Daoy (cell line): Measurements from ENCODE around the gene YWHAE. TPM values are rescaled to one million over a fixed set of nuclear protein-coding genes. Genes with fewer than 3 reads are reported as not detected.
A peak's percentile ranks its signal among the peaks of the same experiment; 100 is the strongest.
"Not testable (repeated sequence)": the region's sequence is repeated elsewhere in the genome, so short reads cannot be mapped to it uniquely, and the experiment has no call there.

Experiments
- DNase-seq: peaks from one replicate; pipeline ENCODE4 v3.0.0-alpha.2; 2015; ENCODE audit warnings: low read depth
- total RNA-seq: library from RNA; depleted of rRNA; stranded (reverse); fragments of >200 nt; shearing (Covaris generic); gene quantifications from 2 replicates; pipeline ENCODE4 v1.2.3, GENCODE V29; 2014

YWHAE gene
- total RNA-seq, 1 experiment from 2014 or later, result 772 TPM

GRCh38 chr17:1412185-1413110, 12.4 kb upstream of the YWHAE start:
- DNase-seq, result no peak

GRCh38 chr17:1402262-1402586, 2.2 kb upstream of the YWHAE start:
- DNase-seq, result no peak

DNA sequence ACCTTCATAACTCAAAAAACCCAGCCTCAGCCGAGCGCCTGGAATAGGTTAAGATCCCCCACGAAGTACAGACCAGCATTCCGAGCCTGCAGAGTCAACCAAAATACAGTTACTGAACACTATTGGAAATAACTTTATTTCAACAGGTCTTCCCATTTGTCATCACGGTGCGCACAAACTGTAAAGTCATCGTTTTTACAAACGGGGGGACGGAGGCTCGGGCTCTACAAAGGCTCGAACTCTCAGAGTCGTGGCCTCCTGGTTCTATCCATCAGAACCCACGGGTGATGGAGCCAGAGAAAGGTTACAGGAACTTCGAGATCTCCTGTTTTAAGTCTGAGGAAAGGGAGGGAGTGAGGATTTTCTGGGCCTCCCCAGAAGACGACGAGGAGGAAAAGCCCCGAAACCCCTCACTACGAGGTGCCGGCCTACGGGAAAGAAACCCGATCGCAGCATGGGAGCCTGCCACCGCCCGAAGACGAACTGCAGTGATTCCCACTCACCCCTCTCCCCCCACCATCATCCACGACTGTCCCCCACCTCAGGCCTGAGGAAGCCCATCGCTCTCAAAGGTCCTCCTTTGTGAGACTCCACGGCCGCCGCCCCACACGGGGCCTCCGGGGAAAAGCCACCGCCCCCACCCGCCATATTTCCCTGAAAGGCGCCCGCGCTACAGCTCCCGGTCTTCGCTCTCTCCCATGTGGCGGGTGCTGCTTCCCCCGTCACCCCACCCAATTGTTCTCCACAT, 917 bp downstream of the YWHAE start:
- DNase-seq, result peak; percentile 42

DNA sequence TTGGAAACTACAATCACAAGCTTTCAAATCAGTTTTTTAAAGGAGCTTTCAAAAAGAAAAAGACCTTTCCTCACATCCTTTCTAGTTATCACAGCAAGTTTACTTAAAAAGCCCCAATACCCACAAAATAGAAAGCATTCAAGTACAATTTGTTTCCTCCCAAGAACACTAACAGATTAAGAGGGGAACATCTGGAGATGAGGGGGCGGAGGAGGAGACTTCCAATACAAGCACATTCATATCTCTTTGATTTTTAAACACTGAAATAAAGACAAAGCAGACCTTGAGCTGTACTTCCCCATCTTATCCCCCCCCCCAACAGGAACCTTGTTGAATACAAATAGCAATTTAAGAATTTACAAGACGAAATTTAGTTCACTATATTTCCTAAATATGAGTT, 2.0 kb downstream of the YWHAE start:
- no peak for DNase-seq

DNA sequence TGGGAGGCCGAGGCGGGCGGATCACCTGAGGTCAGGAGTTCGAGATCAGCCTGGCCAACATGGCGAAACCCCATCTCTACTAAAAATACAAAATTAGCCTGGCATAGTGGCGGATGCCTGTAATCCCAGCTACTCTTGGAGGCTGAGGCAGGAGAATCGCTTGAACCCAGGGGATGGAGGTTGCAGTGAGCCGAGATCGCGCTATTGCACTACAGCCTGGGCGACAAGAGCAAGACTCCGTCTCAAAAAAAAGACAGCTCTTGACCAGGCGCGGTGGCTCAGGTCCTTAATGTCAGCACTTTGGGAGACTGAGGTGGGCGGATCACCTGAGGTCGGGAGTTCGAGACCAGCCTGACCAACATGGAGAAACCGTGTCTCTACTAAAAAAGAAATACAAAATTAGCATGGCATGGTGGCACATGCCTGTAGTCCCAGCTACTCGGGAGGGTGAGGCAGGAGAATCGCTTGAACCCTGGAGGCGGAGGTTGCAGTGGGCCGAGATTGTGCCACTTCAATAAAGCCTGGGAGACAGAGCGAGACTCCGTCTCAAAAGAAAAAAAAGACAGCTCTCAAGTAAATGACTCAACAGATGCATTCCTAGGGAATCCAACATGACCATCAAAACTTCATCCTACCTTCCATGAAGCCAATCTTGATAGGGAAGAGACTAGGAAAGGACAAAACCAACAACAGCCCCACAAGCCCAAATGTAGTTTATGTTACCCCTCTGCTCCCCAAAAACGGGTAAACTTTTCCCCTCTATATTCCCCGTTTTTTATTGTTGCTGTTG, 4.0 kb downstream of the YWHAE start:
- not testable (repeated sequence) for DNase-seq

- no peak for DNase-seq
Measured at GRCh38 chr17:1391577-1391976, 8.4 kb downstream of the YWHAE start.

GRCh38 chr17:1390432-1391367, 9.3 kb downstream of the YWHAE start:
- DNase-seq, result no peak

- DNase-seq, result not testable (repeated sequence)
Measured at GRCh38 chr17:1387490-1388227, 12.4 kb downstream of the YWHAE start.

DNA sequence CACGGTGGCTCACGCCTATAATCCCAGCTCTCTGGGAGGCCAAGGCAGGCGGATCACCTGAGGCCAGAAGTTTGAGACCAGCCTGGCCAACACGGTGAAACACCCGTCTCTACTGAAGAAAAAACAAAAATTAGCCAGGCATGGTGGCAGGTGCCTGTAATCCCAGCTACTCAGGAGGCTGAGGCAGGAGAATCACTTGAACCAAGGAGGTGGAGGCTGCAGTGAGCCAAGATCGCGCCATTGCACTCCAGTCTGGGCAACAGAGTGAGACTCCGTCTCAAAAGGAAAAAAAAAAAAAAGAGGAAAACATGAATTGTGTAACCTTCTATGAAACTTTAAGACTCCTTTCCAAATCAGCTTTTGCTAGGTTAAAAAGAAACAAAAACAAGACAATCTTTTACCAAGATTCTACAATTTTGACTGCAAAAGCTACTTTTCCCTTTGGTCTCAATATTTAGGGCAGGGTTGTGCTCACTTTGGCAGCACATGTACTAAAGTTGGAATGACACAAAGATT, 13.3 kb downstream of the YWHAE start:
- DNase-seq, result not testable (repeated sequence)

DNA sequence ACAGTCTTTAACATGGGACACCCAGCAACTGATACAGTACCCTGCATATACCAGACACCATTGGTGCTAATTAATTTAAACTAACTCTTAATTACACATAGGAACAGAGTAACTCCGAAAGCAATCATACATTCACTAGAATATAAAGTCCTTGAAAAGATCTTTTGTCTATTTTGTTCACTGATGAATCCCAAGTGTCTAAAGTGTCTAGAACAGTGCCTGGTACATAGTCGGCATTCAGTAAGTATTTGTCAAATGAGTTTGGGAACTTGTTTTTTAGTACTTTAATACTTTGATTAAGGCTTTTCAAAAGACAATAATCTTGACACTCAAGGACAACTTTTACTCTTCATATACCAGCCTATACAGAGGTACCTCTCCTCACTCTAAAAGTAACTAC, 13.8 kb downstream of the YWHAE start:
- no peak for DNase-seq

- no peak for DNase-seq
Measured at GRCh38 chr17:1385861-1386260, 14.2 kb downstream of the YWHAE start.

- DNase-seq, result no peak
Measured at GRCh38 chr17:1384905-1385435, 15.1 kb downstream of the YWHAE start.

DNA sequence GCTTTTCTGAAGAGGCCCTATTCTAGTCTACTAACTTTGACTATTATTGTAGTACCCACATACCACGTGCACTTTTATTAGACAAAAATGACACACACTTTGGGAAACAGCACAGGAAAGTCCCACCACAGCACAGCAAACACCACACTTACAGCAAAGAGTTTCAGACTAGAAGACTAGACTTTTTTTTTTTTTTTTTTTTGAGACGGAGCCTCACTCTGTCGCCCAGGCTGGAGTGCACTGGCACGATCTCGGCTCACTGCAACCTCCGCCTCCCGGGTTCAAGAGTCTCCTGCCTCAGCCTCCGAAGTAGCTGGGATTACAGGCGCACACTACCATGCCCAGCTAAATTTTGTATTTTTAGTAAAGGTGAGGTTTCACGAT, 20.1 kb downstream of the YWHAE start:
- no peak for DNase-seq

GRCh38 chr17:1379208-1379929, 20.7 kb downstream of the YWHAE start:
- DNase-seq, result no peak

- not testable (repeated sequence) for DNase-seq
Measured at GRCh38 chr17:1378476-1378860, 21.6 kb downstream of the YWHAE start.

DNA sequence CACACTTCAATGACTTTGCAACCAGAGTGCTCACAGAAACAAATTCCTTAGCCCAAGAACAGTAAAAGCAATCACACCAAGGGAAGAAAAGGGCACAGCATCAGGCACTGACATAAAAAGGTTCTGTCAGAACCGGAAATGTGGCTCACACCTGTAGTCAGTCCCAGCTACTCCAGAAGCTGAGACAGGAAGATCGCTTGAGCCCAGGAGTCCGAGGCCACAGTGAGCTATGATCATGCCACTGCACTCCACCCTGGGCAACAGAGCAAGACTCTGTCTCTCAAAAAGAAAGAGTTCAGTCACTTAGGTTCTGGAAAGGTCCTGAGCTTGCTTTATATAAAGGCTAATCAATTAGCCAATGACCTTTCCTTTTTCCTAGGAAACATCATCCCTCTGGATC, 22.7 kb downstream of the YWHAE start:
- DNase-seq, result no peak

DNA sequence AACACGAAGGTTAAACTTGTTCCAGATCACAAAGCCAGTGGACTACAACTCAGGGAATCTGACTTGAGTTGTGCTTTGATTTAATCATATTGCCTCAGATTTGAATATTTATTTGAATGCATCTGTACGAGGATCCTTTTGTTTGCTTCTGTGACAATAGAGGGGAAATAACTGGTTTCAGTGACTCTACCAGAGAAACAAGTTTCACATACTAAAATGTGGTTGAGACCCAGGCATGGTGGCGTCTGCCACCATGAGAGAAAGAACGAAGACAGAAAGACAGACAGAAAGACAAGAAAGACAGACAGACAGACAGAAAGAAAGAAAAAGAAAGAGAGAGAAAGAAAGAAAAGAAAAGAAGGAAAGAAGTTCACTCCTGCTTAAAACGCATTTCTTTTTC, 24.0 kb downstream of the YWHAE start:
- DNase-seq, result no peak

GRCh38 chr17:1375615-1376014, 24.4 kb downstream of the YWHAE start:
- DNase-seq, result no peak

GRCh38 chr17:1374431-1375177, 25.4 kb downstream of the YWHAE start:
- DNase-seq, result no peak
